HG02759 (cell line): ENCODE data around the gene ANP32B.
"Not testable (repeated sequence)": the region's sequence is repeated elsewhere in the genome, so short reads cannot be mapped to it uniquely, and the experiment has no call there.

ENCODE experiments used
- ATAC-seq: cut with Tn5 transposase; IDR thresholded peaks from one replicate; pipeline ENCODE4 v1.9.1; 2021; ENCODE audit warnings: mild to moderate bottlenecking, moderate library complexity; ENCODE audit not compliant: unreplicated experiment

ANP32B gene

GRCh38 chr9:97982683-97983588, at the start of gene ANP32B:
Gene ANP32B (plus strand): TSS chr9:97983341. CDS start chr9:97983556, 215 bp downstream.
- peak; percentile 67 for ATAC-seq

DNA sequence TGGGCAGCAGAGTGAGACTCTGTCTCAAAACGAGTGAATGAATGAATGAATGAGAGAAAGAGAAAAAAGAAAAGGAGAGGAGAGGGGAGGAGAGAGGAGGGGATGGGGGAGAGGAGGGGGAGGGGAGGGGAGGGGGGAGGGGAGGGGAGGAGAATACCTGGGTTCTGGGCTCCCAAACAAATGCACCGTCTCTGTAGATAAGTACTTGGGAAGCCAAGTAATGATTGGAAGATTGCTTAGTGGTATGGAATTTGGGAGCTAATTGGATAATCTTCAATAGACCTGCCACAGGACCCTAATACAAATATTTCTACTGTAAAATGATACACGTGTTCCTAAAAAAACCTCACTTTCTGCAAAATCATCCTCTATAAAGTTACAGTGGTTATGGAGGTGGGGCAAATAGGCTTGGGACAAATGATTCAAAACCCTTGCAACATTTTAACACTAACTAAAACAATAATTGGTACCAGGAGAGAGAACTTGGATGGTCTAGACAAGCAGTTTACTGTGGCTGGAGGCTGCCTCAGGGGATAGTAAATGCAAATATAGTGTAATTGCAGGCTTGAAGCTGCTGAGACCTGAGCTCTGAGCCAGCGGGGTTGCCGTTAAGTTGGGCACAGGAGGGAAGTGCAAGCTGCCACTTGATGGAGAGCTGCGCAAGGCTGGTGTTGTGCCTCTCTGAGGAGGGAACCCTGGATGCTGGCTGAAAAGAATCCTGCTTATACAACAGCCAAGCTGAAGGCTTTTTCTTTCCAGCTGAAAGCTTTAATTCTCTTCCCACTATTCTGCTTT, 48.6 kb upstream of the ANP32B start:
- ATAC-seq, result no peak

DNA sequence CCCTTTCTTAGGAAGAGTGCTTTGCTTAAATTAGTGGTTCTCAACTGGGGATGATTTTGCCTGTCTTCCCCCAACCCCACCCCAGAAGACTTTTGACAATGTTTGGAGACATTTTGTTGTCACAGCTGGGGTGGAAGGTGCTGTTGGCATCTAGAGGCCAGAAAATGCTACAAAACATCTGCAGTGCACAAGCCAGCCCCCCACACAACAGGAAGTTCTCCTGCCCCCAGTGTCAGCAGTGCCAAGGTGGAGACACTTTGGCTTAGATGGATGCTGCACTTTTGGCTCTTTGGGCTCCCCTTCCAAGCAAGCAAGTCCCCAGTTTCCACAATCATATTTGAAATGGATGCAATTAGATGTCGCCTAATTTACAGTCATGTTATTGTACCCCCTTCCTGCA, 47.9 kb upstream of the ANP32B start:
- no peak for ATAC-seq

DNA sequence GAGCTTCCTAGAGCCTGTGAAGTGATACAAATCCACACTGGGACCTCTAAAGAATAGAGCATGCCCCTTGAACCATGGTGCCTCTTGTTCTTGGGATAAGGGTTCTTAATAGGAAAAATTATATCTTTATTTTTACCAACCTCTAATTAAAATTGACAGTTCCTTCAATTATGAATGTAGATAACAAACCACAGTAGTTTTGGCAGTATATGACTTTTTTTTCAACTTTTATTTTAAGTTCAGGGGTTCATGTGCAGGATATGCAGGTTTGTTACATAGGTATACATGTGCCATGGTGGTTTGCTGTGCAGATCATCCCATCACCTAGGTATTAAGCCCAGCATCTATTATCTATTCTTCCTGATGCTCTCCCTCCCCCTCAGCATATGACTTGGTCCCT, 46.1 kb upstream of the ANP32B start:
- no peak for ATAC-seq

DNA sequence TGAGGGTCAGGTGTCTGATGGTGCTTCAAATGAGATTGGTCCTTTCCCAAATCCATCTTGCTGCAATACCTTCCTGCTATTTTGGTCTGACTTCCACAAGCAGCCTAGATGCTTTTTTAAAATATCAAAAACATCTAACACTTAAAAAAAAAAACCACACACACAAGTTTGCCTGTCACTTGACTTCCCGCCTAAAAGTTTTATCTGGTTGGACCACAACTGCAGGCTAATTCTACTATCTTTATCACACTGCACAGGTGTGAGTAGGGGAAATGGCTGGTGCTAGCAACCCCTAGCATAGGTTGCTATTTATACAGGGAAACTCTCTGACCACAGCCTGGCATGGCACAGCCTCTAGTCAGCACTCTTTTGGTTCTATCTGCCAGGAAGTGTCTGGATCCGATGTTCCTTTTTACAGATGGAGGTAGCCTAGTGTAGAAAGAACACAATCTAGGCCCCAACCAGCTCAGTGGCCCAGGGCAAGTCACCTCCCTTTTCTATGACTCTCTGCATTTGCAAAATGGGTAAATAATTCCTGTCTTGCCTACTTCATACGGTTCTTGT, 45.0 kb upstream of the ANP32B start, which contains the start of gene HEMGN:
Gene HEMGN (minus strand): TSS at position 92 of the 564 bp plus-strand sequence. CDS start 36 bp downstream, at position 56.
- ATAC-seq, result peak; percentile 70

- no peak for ATAC-seq
Observed at GRCh38 chr9:97940233-97940632, 42.9 kb upstream of the ANP32B start.

- no peak for ATAC-seq
Observed at GRCh38 chr9:97940741-97941140, 42.4 kb upstream of the ANP32B start.

DNA sequence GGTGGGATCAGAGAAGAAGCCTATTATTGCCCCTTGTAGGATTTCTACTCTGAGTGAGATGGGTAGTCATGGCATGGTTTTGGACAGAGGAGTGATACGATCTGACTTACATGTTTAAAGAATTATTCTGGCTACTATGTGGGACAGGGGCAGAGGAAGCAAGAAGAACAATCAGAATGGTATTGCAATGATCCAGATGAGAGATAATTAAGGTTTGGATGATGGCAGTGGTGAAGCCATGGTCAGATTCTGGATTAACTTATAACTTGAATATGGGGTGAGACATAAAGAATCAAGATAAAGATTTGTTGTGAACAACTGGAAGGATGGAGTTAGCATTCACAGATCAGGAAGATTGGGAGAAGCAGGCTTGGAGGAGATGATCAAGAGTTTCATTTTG, 41.8 kb upstream of the ANP32B start:
- ATAC-seq, result no peak

DNA sequence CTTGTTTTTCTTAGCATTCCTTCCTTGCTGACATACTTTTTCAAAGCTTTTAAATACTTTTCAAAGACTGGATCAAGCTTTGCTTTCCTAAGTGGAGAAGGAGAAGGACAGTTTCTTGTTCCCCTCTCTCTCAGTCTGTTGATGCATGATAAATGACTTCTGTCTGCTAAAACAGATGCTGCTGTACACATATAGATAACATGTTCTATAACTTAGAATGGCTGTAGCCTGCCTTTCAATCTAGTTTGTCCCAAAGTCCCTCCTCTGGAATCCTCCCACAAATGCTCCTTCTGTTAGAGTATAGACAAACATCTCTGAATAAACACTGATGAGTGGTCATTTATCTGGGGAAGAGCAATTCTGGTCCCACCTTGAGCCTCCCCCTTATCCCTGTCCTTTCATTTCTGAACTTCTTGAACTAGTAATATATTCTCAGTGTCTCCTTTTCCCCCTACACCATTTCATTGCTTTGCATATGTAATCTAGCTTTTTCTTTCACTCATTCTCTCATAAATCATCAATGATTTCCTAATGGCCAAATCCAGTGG, 39.8 kb upstream of the ANP32B start:
- no peak for ATAC-seq

GRCh38 chr9:97944612-97945011, 38.5 kb upstream of the ANP32B start:
- no peak for ATAC-seq

DNA sequence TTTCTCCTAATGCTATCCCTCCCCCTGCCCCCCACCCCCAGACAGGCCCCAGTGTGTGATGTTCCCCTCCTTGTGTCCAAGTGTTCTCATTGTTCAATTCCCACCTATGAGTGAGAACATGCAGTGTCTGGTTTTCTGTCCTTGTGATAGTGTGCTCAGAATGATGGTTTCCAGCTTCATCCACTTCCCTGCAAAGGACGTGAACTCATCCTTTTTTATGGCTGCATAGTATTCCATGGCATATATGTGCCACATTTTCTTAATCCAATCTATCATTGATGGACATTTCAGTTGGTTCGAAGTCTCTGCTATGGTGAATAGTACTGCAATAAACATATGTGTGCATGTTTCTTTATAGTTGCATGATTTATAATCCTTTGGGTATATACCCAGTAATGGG, 37.7 kb upstream of the ANP32B start:
- not testable (repeated sequence) for ATAC-seq

DNA sequence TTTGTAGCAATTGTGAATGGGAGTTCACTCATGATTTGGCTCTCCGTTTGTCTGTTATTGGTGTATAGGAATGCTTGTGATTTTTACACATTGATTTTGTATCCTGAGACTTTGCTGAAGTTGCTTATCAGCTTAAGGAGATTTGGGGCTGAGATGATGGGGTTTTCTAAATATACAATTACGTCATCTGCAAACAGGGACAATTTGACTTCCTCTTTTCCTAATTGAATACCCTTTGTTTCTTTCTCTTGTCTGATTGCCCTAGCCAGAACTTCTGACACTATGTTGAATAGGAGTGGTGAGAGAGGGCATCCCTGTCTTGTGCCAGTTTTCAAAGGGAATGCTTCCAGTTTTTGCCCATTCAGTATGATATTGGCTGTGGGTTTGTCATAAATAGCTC, 36.0 kb upstream of the ANP32B start:
- not testable (repeated sequence) for ATAC-seq

DNA sequence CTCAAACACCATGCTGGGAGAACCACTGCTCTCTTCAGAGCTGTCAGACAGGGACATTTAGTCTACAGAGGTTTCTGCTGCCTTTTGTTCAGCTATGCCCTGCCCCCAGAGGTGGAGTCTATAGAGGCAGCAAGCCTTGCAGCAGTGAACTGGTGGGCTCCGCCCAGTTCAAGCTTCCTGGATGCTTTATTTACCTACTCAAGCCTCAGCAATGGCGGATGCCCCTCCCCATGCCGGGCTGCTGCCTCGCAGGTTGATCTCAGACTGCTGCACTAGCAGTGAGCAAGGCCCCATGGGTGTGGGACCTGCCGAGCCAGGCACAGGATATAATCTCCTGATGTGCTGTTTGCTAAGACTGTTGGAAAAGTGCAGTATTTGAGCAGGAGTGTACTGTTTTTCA, 32.3 kb upstream of the ANP32B start:
- ATAC-seq, result not testable (repeated sequence)

DNA sequence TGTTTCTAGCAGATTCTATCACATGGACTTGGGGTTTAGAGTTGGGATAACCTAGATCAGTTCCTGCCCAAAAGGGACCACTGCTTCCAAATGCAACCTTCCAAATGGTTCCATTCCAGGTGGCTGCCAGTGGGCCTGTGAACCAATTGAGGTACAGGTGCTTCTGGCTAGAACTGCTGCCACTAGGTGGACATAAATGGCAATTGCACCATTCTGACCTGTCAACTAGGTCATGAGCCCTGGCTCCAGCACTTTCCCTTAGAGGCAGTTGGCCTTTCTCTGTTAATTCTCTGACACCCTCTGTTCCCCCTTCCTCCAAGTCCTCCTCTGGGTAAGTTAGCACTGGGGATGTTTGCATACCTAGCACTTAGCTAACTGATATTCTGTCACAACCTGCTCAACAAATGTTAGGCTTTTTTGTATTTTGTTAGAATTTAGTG, 28.6 kb upstream of the ANP32B start:
- ATAC-seq, result peak; percentile 74

GRCh38 chr9:97956331-97956730, 26.8 kb upstream of the ANP32B start:
- ATAC-seq, result no peak

DNA sequence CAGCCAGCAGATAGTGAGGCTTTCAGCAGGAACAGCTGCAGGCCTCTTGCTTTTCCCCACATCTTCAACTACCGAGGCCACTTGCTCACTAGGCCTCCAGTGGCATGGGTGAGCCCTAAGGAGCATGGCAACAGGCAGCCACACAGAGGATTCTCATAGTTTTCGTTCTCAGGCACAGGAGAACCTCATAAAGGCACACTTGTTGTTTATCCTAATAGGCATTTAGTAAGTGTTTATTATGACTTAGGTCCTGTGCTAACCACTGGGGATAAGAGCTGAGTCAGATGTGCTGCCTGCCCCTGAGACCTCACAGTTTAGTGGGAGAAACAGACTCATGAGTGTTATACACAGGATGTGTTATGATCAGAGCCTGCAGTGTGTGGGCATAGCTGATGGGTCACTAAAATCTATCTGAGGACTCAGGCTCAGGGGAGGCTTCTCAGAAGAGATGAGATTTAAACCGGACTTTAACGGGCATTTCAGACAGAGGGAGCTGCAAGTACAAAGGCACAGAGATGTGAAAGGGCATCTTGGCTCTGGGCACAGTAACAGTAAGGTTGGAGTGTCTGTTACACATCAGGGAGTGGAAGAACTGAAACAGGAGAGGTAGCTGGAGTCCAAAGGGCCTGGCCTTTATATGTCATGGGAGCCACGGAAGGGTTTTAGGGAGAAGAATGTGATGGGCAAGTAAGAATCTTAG, 24.2 kb upstream of the ANP32B start:
- ATAC-seq, result no peak

GRCh38 chr9:97959585-97959984, 23.6 kb upstream of the ANP32B start:
- no peak for ATAC-seq

- ATAC-seq, result not testable (repeated sequence)
Observed at GRCh38 chr9:97960678-97961328, 22.3 kb upstream of the ANP32B start.

DNA sequence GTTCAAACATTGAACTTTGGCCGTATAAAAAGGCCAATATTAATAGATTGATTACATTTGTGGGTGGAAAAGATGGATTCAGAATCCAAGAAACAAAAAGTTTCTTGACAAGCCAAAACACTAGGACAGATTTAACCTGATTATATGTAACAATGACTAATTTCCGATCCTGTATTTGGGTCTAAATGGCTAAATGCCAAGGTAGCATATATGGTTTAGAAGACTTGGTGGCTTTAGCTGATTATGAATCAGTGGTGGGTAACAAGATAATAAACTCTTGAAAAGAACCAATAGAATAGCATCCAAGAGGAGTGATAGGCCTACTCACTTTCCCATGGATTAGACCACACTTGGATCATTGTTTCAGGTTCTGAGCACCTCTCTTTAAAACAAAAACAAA, 21.8 kb upstream of the ANP32B start:
- no peak for ATAC-seq

DNA sequence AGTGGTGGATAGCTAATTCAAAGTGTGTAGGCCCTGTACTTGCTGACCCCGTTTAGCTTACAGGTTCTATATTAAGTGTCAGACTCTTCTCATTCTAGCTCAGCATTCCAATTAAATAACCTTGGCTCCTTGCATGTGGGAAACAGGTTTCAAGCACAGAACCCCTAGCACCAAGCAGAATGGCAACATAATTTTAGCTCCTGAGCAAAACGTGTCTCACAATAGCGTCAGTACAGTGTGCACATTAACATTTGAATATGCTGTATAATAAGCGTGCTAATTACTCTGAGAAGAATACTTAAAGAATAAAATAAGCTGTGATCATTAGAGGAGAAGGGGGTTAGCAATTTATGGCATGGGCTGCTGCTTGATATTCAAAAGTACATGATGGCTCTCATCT, 21.0 kb upstream of the ANP32B start:
- ATAC-seq, result no peak
